Measurements from ENCODE around the gene HOXB5. TPM values are rescaled to one million over a fixed set of nuclear protein-coding genes. Genes with fewer than 3 reads are reported as not detected.

HOXB5 gene
- total and polyA plus RNA-seq, 2 experiments from 2014 or later = 0.24 to 1.9 TPM

GRCh38 chr17:48610282-48611211 lies 17.0 kb upstream of the HOXB5 start, which contains the start of gene HOXB7:
TSS of gene HOXB7 (minus strand) at chr17:48611017. CDS start at chr17:48610918, 99 bp downstream.
- DNase-seq (ENCODE audit: low read depth in 1 of 2, low spot score in 1 of 2) = peak in 1 of 2 donors; percentile 45

DNA sequence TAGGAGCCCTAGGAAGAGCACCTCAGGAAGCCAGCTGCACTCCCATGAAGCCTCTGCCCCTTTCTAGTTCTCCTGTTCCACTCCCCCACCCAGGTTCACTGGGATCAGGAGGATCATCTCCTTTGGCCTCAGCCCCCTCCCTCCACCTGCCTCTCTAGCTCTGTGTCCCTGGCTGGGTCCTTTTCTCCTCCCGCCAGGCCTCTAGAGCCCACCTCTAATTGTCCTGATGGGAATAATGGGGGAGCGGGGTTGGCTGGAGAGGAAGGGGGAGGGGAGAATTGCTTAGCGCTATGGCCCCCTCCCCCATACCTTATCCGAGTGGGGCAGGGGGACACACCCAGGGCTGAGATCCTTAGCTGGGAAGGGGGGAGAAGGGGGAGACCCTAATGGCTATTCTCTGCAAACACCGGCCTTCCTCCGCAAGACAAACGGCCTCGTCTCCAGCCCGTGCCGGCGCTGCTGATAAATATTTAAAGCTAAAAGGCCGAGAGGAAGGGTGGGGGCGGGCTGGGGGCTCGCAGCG lies 16.2 kb upstream of the HOXB5 start:
- no peaks in the 10 kb centered on the region for H3K9me3 ChIP-seq (ENCODE audit: low read depth)
- no peak for DNase-seq (ENCODE audit: low read depth in 1 of 2, low spot score in 1 of 2)
- H3K27me3 ChIP-seq = peaks cover 100% of the 10 kb centered on the region
- H3K27ac ChIP-seq = no peak overlapping the region
- H3K4me3 ChIP-seq = peak overlapping the region; percentile 41
- no peak for TF ChIP-seq CTCF (IDR thresholded peaks at IDR 0.05; ENCODE audit: low read depth, low read length)
- H3K36me3 ChIP-seq = no peaks in the 10 kb centered on the region
- peaks cover 5% of the 10 kb centered on the region for H3K4me1 ChIP-seq (ENCODE audit: low read depth)

More at GRCh38 chr17:48610282-48611211, 17.0 kb upstream of the HOXB5 start, which contains the start of gene HOXB7:
- H3K27ac ChIP-seq = no peak within 1 kb of the TSS
- peaks cover 5% of the 10 kb centered on the region for H3K4me1 ChIP-seq (ENCODE audit: low read depth)
- TF ChIP-seq CTCF (IDR thresholded peaks at IDR 0.05; ENCODE audit: low read depth, low read length) = no peak
- no peaks in the 10 kb centered on the region for H3K36me3 ChIP-seq
- H3K9me3 ChIP-seq (ENCODE audit: low read depth) = no peaks in the 10 kb centered on the region
- peaks cover 100% of the 10 kb centered on the region for H3K27me3 ChIP-seq
- H3K4me3 ChIP-seq = peak within 1 kb of the TSS; percentile 41

DNA sequence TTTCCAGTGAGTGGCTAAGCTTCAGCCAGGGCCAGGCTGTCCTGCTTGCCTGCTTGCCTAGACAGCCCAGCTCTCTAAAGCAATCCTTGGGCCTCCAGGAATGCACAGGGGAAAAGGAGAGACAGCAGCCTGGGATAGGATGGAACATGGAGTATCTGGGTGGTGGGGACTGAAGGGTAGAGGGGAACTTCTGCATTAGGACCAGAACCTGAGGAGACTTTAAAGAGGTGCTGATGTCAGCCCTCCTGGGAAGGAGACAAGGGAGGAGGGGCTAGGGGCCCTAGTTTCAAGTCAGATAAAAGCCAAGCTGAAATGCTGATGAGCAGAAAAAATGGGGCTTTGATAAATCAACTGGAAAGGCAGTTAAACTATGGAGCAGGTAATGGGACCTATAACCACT lies 15.5 kb upstream of the HOXB5 start:
- Histone ChIP-seq H3K27me3 (peaks cover 100% of the 10 kb centered on the region), H3K4me3 (no peak overlapping the region)

DNA sequence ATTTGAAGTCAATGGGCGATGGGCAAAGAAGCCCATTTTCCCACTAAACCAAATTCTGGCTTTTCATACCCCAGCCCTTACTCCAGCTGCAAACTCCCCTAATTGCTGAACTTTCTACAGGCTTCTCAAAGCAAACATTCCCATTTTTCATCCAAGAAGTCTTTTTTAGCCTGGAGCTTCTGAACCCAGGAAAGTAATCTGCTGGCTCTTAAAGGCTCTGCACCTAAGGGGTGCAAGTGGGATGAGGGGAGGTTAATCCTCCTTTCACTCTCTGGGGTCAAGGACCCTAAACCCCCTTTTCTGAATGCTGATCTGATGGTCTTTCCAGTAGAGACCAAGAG lies 14.9 kb upstream of the HOXB5 start:
- DNase-seq (ENCODE audit: low read depth in 1 of 2, low spot score in 1 of 2) = no peak
- no peak overlapping the region for H3K4me3 ChIP-seq
- peaks cover 100% of the 10 kb centered on the region for H3K27me3 ChIP-seq
- no peak for TF ChIP-seq CTCF (IDR thresholded peaks at IDR 0.05; ENCODE audit: low read depth, low read length)
- H3K36me3 ChIP-seq = no peaks in the 10 kb centered on the region
- H3K4me1 ChIP-seq (ENCODE audit: low read depth) = peaks cover 4% of the 10 kb centered on the region
- no peaks in the 10 kb centered on the region for H3K9me3 ChIP-seq (ENCODE audit: low read depth)
- H3K27ac ChIP-seq = no peak overlapping the region

More for the DNA sequence above, 15.5 kb upstream of the HOXB5 start:
- no peaks in the 10 kb centered on the region for H3K36me3 ChIP-seq
- no peak for DNase-seq (ENCODE audit: low read depth in 1 of 2, low spot score in 1 of 2)
- no peak for TF ChIP-seq CTCF (IDR thresholded peaks at IDR 0.05; ENCODE audit: low read depth, low read length)
- H3K9me3 ChIP-seq (ENCODE audit: low read depth) = no peaks in the 10 kb centered on the region
- no peak overlapping the region for H3K27ac ChIP-seq
- peaks cover 5% of the 10 kb centered on the region for H3K4me1 ChIP-seq (ENCODE audit: low read depth)

DNA sequence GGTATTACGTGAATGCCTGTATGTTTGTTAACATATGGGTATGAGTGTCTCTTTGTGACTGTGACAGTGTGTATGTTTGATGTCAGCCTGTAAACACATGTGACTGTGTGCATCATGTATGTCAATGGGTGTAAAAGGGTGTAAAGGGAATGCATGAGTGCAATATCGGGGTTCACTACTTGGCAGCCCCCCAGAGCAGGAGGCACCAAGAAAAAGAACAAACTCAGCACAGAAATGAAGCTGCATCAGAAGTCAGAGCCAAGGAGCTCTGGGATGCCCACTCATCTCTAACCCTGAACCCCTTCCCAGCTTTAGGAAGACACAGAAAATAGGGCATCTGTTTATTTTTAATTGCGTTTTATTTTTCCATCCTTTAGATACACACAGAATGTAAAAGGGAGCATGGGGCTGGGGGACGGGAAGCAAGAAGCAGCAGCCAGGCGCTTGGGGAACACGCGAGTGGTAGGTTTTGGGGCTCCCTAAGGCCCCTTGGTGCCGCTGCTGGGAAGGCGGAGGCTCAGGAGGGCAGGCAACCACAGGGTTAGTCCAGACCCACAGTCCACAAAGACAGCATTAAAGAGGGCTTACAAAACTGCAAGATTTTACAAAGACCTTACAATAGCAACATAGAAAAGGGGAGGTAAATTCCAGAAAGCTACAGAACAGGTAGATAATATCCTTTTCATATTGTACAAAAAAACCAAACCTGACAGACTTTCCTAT lies 13.5 kb upstream of the HOXB5 start:
- H3K27ac ChIP-seq = no peak overlapping the region
- no peak for TF ChIP-seq CTCF (IDR thresholded peaks at IDR 0.05; ENCODE audit: low read depth, low read length)
- no peaks in the 10 kb centered on the region for H3K9me3 ChIP-seq (ENCODE audit: low read depth)
- no peaks in the 10 kb centered on the region for H3K36me3 ChIP-seq
- peaks cover 100% of the 10 kb centered on the region for H3K27me3 ChIP-seq
- no peaks in the 10 kb centered on the region for H3K4me1 ChIP-seq (ENCODE audit: low read depth)
- no peak for DNase-seq (ENCODE audit: low read depth in 1 of 2, low spot score in 1 of 2)
- no peak overlapping the region for H3K4me3 ChIP-seq
